Naive thymus-derived CD4-positive, alpha-beta T cell (primary cell): Measurements from ENCODE around the gene GNPNAT1. TPM values are rescaled to one million over a fixed set of nuclear protein-coding genes. Genes with fewer than 3 reads are reported as not detected.

Experiments used
- ATAC-seq: fragments of 150-1000 bp; cut with Tn5 transposase; 2 replicates; pipeline ENCODE4 v1.10.0; 2021; ENCODE audit warnings: mild to moderate bottlenecking, moderate library complexity
- CTCF ChIA-PET: fragments of 350-600 bp; sonication (Branson Sonifier 250); formaldehyde crosslinking; loops from one replicate; lab custom pipeline; 2021; ENCODE audit warnings: antibody characterized with exemption; lab: Charles Lee
- POLR2A ChIA-PET: fragments of 350-600 bp; sonication (Branson Sonifier 250); formaldehyde crosslinking; loops from one replicate; lab custom pipeline; 2021; ENCODE audit warnings: antibody characterized with exemption, inconsistent platforms; lab: Charles Lee
- DNase-seq, 9 donors: peaks; one replicate each; pipeline versions ENCODE4 v3.0.0 to v3.0.0-alpha.2; 2020 to 2022; ENCODE audit warnings: mixed read lengths in 1 of 9
- H3K27ac ChIP-seq: one replicate; pipeline ENCODE4 v1.7.0; 2013; ENCODE audit warnings: mild to moderate bottlenecking, low read depth, low read length, moderate library complexity
- H3K27me3 ChIP-seq, 2 donors: one replicate each; pipeline ENCODE4 v1.7.0; 2013; ENCODE audit warnings: low read length in 2 of 2, mild to moderate bottlenecking in 2 of 2, moderate library complexity in 2 of 2; ENCODE audit not compliant: control insufficient read depth in 2 of 2, insufficient read depth in 2 of 2
- H3K36me3 ChIP-seq, 3 experiments: 1 replicate in 2 of 3; 2 replicates in 1 of 3; pipeline ENCODE4 v1.7.0; 2013; ENCODE audit warnings: low read length in 3 of 3, mild to moderate bottlenecking in 3 of 3, moderate library complexity in 1 of 3; ENCODE audit not compliant: insufficient read depth in 3 of 3, control insufficient read depth in 2 of 3
- H3K4me1 ChIP-seq, 2 donors: one replicate each; pipeline ENCODE4 v1.7.0; 2013; ENCODE audit warnings: low read length in 2 of 2, mild to moderate bottlenecking in 2 of 2, moderate library complexity in 1 of 2; ENCODE audit not compliant: control insufficient read depth in 2 of 2, insufficient read depth in 2 of 2
- H3K4me3 ChIP-seq: 2 replicates; pipeline ENCODE4 v1.7.0; 2013; ENCODE audit warnings: mild to moderate bottlenecking, low read length
- H3K9me3 ChIP-seq, 3 experiments: 1 replicate in 2 of 3; 2 replicates in 1 of 3; pipeline ENCODE4 v1.7.0; 2013; ENCODE audit warnings: low read length in 3 of 3; ENCODE audit not compliant: control insufficient read depth in 2 of 3
- H3K27ac Mint-ChIP-seq, 9 donors: one replicate each; pipeline ENCODE4 v1.8.0; 2020 to 2022; ENCODE audit warnings: mixed read lengths in 9 of 9, mild to moderate bottlenecking in 8 of 9, moderate library complexity in 5 of 9, inconsistent platforms in 2 of 9
- H3K27me3 Mint-ChIP-seq, 5 donors: one replicate each; pipeline ENCODE4 v1.8.0; 2021 to 2022; ENCODE audit warnings: mixed read lengths in 5 of 5, mild to moderate bottlenecking in 1 of 5
- H3K36me3 Mint-ChIP-seq, 5 donors: one replicate each; pipeline ENCODE4 v1.8.0; 2020 to 2022; ENCODE audit warnings: mixed read lengths in 5 of 5, mild to moderate bottlenecking in 3 of 5, inconsistent platforms in 1 of 5
- H3K4me1 Mint-ChIP-seq, 7 donors: one replicate each; pipeline ENCODE4 v1.8.0; 2020 to 2022; ENCODE audit warnings: mixed read lengths in 7 of 7, mild to moderate bottlenecking in 3 of 7, inconsistent platforms in 1 of 7
- H3K4me3 Mint-ChIP-seq, 10 donors: one replicate each; pipeline ENCODE4 v1.8.0; 2020 to 2022; ENCODE audit warnings: mild to moderate bottlenecking in 10 of 10, mixed read lengths in 10 of 10, moderate library complexity in 6 of 10, inconsistent platforms in 2 of 10
- H3K9me3 Mint-ChIP-seq, 11 donors: one replicate each; pipeline ENCODE4 v1.8.0; 2020 to 2022; ENCODE audit warnings: mixed read lengths in 11 of 11, mild to moderate bottlenecking in 4 of 11, inconsistent platforms in 1 of 11, moderate library complexity in 1 of 11
- intact Hi-C, 2 donors: fragments of 100-400 bp; cut with micrococcal nuclease; formaldehyde crosslinking; loops; one replicate each; pipeline ENCODE4 v1.15.1; 2023
- polyA plus RNA-seq, 2 donors: library from polyadenylated mRNA; unstranded; fragments of 300-500 nt; fragmentation: Illumina TruSeq; gene quantifications; one replicate each; pipeline ENCODE4 v1.2.3, GENCODE V29; 2021
- total RNA-seq, 6 experiments: library from RNA in 5 of 6; stranded (reverse) in 5 of 6; gene quantifications; 1 replicate in 5 of 6; 2 replicates in 1 of 6; pipeline ENCODE4 v1.2.3 and lab custom pipeline; 2021 to 2026

Gene GNPNAT1
- total and polyA plus RNA-seq, 7 experiments from 2014 or later = 4.6 to 17.2 (median 9.1) TPM

DNA sequence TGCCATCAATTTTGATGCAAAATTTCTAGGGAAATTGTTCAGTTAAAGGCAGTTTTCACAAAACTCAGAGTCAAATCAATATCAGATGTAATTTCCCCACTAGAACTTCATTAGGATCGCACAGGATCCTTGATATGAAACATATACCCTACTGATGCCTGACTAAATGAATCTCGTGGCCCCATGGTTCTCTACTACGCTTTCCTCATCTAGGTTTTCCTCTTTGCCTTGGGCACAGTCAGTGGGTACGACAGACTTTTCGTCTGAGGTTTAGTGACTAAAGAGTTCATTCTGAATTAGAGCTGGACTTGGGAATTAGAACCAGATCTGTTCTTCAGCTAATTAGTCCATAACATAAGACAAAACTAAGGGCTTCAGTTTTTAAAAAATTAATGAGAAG lies 42.5 kb upstream of the GNPNAT1 start:
- no peak overlapping the region for H3K27ac Mint-ChIP-seq
- no peaks in the 10 kb centered on the region for H3K36me3 Mint-ChIP-seq
- POLR2A ChIA-PET = no interaction called here
- Histone ChIP-seq H3K27me3 (no peaks in the 10 kb centered on the region), H3K4me3 (no peak overlapping the region), H3K36me3 (no peaks in the 10 kb centered on the region), H3K4me1 (no peaks in the 10 kb centered on the region), H3K27ac (no peak overlapping the region), H3K9me3 (no peaks in the 10 kb centered on the region)
- H3K27me3 Mint-ChIP-seq = peaks cover 0 to 13% (median 0%) of the 10 kb centered on the region in 5 donors
- H3K4me1 Mint-ChIP-seq = no peaks in the 10 kb centered on the region
- CTCF ChIA-PET = interaction anchor here (0.7 to 0.8 kb wide), 2 partner anchors 8 to 130 kb away, joined by 3 to 6 read pairs; no protein-coding TSS in a partner anchor
- ATAC-seq (no peak), DNase-seq (no peak)
- H3K9me3 Mint-ChIP-seq = peaks cover 0 to 2% (median 0%) of the 10 kb centered on the region in 11 donors
- H3K4me3 Mint-ChIP-seq = no peak overlapping the region
- intact Hi-C loops = no loop called here

DNA sequence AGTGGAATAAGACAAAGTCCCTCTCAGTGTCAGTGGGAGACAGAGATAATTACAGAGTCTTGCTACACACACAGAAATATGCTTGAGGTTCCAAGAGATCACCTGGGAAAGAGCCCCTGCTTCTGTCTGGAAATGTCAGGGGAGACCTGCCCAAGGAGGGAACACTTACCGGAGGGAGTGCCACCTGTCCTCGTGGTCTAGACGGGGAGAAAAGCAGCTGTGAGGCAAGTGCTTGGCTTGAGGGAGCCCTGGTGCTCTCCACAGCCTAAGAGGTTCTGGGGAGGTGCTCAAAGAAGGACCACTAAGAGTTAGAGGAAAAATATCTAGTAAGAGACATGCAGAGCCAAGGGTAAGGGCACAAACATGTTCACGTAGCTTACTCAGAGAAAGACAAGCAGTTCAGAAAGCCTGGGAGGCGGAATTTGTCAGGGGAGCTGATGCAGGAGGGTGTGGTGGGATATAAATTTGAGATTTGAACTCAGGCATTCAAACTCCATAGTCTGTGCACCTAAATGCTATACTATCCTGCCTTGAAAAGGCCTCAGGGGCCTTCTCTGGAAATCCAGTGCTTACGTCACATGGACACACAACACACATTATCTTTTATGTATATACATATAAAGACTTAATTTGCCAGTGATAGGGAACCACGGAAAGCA lies 38.2 kb upstream of the GNPNAT1 start:
- H3K4me1 Mint-ChIP-seq = peaks cover 0 to 2% (median 0%) of the 10 kb centered on the region in 7 donors
- no peak overlapping the region for H3K4me3 Mint-ChIP-seq

DNA sequence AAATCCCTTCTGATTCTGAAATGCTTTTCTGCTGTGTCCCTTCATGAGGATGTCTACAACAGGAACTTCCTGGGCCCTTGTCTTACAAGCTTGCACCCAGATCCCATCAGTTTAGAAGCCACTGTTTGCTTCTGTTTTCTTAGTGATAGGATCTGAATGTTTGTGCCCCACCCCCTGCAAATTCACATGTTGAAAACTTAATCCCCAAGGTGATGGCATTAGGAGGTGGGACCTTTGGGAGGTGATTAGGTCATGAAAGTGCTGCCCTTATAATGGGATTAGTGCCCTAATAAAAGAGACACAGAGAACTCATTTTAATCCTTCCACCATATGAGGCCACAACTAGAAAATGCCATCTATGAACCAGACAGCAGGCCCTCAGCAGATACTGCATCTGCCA lies 36.0 kb upstream of the GNPNAT1 start:
- intact Hi-C loops = loop anchor here in 1 of 2 donors (10.0 kb wide), 1 partner anchor 1347 kb away; no protein-coding TSS in a partner anchor
- H3K27ac Mint-ChIP-seq = no peak overlapping the region
- peaks cover 0 to 6% (median 0%) of the 10 kb centered on the region in 7 donors for H3K4me1 Mint-ChIP-seq
- no peak overlapping the region for H3K27ac ChIP-seq
- DNase-seq (no peak), ATAC-seq (no peak)
- no peaks in the 10 kb centered on the region for H3K36me3 Mint-ChIP-seq
- no peaks in the 10 kb centered on the region for H3K27me3 ChIP-seq
- H3K4me3 ChIP-seq = no peak overlapping the region
- no peaks in the 10 kb centered on the region for H3K4me1 ChIP-seq
- H3K9me3 Mint-ChIP-seq = no peaks in the 10 kb centered on the region
- POLR2A ChIA-PET = no interaction called here
- CTCF ChIA-PET = interaction anchor here (6.2 kb wide), 1 partner anchor 134 kb away, joined by 46 read pairs; no protein-coding TSS in a partner anchor
- no peaks in the 10 kb centered on the region for H3K9me3 ChIP-seq
- peaks cover 0 to 16% (median 3%) of the 10 kb centered on the region in 5 donors for H3K27me3 Mint-ChIP-seq
- no peaks in the 10 kb centered on the region for H3K36me3 ChIP-seq
- no peak overlapping the region for H3K4me3 Mint-ChIP-seq

More for the DNA sequence above, 38.2 kb upstream of the GNPNAT1 start:
- intact Hi-C loops = loop anchor here in 1 of 2 donors (10.0 kb wide), 1 partner anchor 1345 kb away; no protein-coding TSS in a partner anchor
- Mint-ChIP-seq H3K36me3 (no peaks in the 10 kb centered on the region), H3K27me3 (peaks cover 0 to 14% (median under 1%) of the 10 kb centered on the region in 5 donors), H3K27ac (no peak overlapping the region), H3K9me3 (no peaks in the 10 kb centered on the region)
- ChIA-PET POLR2A (no interaction called here), CTCF (no interaction called here)
- DNase-seq = no peak
- Histone ChIP-seq H3K4me3 (no peak overlapping the region), H3K9me3 (no peaks in the 10 kb centered on the region), H3K36me3 (no peaks in the 10 kb centered on the region), H3K27ac (no peak overlapping the region), H3K27me3 (no peaks in the 10 kb centered on the region), H3K4me1 (no peaks in the 10 kb centered on the region)
- no peak for ATAC-seq

DNA sequence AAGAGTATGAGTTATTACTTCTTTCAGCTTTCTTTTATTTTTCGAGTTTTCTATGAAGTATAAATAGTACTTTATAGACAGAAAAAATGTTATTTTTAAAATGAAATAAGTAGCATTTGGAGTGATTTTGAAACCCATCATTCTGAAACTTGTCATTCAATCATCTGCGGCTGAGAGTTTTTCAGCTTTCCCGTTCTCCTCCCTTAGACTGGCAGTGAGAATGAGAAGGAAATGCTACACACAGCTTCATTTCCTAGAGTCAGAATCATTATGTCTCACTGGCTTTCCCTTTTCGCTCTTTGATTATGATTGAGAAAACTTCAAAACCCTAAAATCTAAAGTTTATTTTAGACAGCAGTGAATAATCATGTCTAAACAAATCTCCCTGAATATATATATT lies 33.7 kb upstream of the GNPNAT1 start:
- ChIA-PET POLR2A (interaction anchor here (0.8 kb wide), 1 partner anchor 220 kb away, joined by 4 read pairs; no protein-coding TSS in a partner anchor), CTCF (interaction anchor here (0.6 to 6.2 kb wide), 5 partner anchors 9 to 702 kb away, joined by 3 to 46 read pairs (median 3); no protein-coding TSS in a partner anchor)

DNA sequence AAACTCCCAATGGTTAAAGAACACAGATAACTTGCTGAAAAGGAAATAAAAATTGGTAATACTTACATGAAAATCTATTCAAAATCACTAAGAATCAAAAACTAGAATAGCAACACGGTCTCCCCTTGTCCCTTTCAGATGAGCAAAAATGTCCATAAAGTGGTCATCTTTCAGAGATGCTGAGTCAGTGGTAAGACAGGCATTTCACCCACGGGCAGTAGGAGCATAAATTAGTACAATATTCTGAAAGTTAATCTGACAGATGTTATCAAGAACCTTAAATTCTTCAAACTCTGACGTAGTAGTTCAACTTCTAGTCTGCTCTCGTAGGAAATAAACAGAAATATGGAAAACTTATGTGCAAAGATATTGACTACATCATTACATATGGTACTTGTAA lies 33.1 kb upstream of the GNPNAT1 start:
- H3K4me3 ChIP-seq = no peak overlapping the region
- H3K36me3 ChIP-seq = no peaks in the 10 kb centered on the region
- H3K4me3 Mint-ChIP-seq = no peak overlapping the region
- no peak overlapping the region for H3K27ac ChIP-seq
- H3K27me3 ChIP-seq = no peaks in the 10 kb centered on the region
- no peaks in the 10 kb centered on the region for H3K9me3 ChIP-seq
- H3K27me3 Mint-ChIP-seq = peaks cover 0 to 12% (median 3%) of the 10 kb centered on the region in 5 donors
- ATAC-seq = no peak
- intact Hi-C loops = loop anchor here in 1 of 2 donors (10.0 kb wide), 1 partner anchor 1350 kb away; no protein-coding TSS in a partner anchor
- no peak for DNase-seq
- no peaks in the 10 kb centered on the region for H3K36me3 Mint-ChIP-seq
- H3K9me3 Mint-ChIP-seq = no peaks in the 10 kb centered on the region
- H3K27ac Mint-ChIP-seq = no peak overlapping the region
- ChIA-PET CTCF (interaction anchor here (1.2 to 6.2 kb wide), 2 partner anchors 19 to 137 kb away, joined by 3 to 46 read pairs; no protein-coding TSS in a partner anchor), POLR2A (interaction anchor here (0.8 kb wide), 1 partner anchor 221 kb away, joined by 4 read pairs; no protein-coding TSS in a partner anchor)
- H3K4me1 ChIP-seq = no peaks in the 10 kb centered on the region
- H3K4me1 Mint-ChIP-seq = peaks cover 0 to 6% (median 0%) of the 10 kb centered on the region in 7 donors

More for the DNA sequence above, 33.7 kb upstream of the GNPNAT1 start:
- Mint-ChIP-seq H3K4me1 (peaks cover 0 to 6% (median 0%) of the 10 kb centered on the region in 7 donors), H3K27ac (no peak overlapping the region), H3K9me3 (no peaks in the 10 kb centered on the region), H3K36me3 (no peaks in the 10 kb centered on the region), H3K4me3 (no peak overlapping the region), H3K27me3 (peaks cover 0 to 15% (median 3%) of the 10 kb centered on the region in 5 donors)
- intact Hi-C loops = loop anchor here in 1 of 2 donors (10.0 kb wide), 1 partner anchor 1350 kb away; no protein-coding TSS in a partner anchor
- Histone ChIP-seq H3K27ac (no peak overlapping the region), H3K4me1 (no peaks in the 10 kb centered on the region), H3K27me3 (no peaks in the 10 kb centered on the region), H3K4me3 (no peak overlapping the region), H3K9me3 (no peaks in the 10 kb centered on the region), H3K36me3 (no peaks in the 10 kb centered on the region)
- no peak for ATAC-seq
- no peak for DNase-seq

DNA sequence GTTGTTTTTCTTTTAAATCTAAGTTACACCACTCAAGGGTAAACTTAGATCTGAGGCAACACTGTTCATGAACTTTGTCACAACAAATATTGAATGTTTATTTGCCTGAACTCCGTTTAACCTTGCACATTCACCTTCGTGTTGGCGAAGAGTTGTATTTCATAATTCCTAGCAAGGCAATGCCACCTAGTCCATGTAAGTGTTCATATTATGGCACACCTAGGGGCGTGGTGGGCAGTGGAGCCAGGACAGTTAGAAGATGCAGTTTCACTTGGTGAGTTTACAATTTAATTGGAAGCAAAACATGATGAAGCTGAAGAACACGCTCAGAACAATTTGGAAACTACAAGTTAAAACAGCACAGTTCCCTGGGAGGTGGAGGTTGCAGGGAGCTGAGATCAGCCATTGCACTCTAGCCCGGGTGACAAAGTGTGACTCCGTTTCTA lies 30.4 kb upstream of the GNPNAT1 start:
- H3K4me3 Mint-ChIP-seq = no peak overlapping the region
- H3K4me1 ChIP-seq = no peaks in the 10 kb centered on the region
- no peak overlapping the region for H3K4me3 ChIP-seq
- no peaks in the 10 kb centered on the region for H3K27me3 ChIP-seq
- H3K9me3 Mint-ChIP-seq = no peaks in the 10 kb centered on the region
- DNase-seq (no peak), ATAC-seq (no peak)
- H3K27ac ChIP-seq = no peak overlapping the region
- H3K36me3 ChIP-seq = no peaks in the 10 kb centered on the region
- H3K27me3 Mint-ChIP-seq = peaks cover 0 to 15% (median 3%) of the 10 kb centered on the region in 5 donors
- intact Hi-C loops = loop anchor here (2.0 to 10.0 kb wide), 2 partner anchors 475 to 1353 kb away; no protein-coding TSS in a partner anchor
- no peaks in the 10 kb centered on the region for H3K9me3 ChIP-seq
- no peak overlapping the region for H3K27ac Mint-ChIP-seq
- ChIA-PET CTCF (interaction anchor here (0.7 to 6.2 kb wide), 2 partner anchors 140 to 160 kb away, joined by 3 to 46 read pairs; no protein-coding TSS in a partner anchor), POLR2A (no interaction called here)
- H3K36me3 Mint-ChIP-seq = no peaks in the 10 kb centered on the region
- peaks cover 0 to 6% (median 0%) of the 10 kb centered on the region in 7 donors for H3K4me1 Mint-ChIP-seq
